ENCODE data around the gene OR2B2.

GRCh38 chr6:27891320-27891875, 20.8 kb downstream of the OR2B2 start:
- TF ChIP-seq CTCF (IDR thresholded peaks at IDR 0.05; ENCODE audit: insufficient read depth, low read length) (no peak), GABPA (IDR thresholded peaks at IDR 0.05; ENCODE audit: low read depth) (no peak), SPI1 (IDR thresholded peaks at IDR 0.05; ENCODE audit: borderline replicate concordance, low read depth) (no peak), REST (IDR thresholded peaks at IDR 0.05; ENCODE audit: insufficient replicate concordance, low read depth) (no peak), POLR2AphosphoS5 (IDR thresholded peaks at IDR 0.05; ENCODE audit: low read depth) (no peak)
